C4-2B (cell line): ENCODE measurements around the gene INTS13.

Source experiments
- ZFX ChIP-seq: fragments of 450-650 bp; IDR thresholded peaks from 2 replicates; pipeline ENCODE4 v1.6.1; 2017
- TF ChIP-seq, protein P1 (sequence below): fragments of 450-650 bp; conservative IDR thresholded peaks from 2 replicates; pipeline ENCODE4 v1.5.1; 2017; ENCODE audit warnings: mild to moderate bottlenecking

DNA sequence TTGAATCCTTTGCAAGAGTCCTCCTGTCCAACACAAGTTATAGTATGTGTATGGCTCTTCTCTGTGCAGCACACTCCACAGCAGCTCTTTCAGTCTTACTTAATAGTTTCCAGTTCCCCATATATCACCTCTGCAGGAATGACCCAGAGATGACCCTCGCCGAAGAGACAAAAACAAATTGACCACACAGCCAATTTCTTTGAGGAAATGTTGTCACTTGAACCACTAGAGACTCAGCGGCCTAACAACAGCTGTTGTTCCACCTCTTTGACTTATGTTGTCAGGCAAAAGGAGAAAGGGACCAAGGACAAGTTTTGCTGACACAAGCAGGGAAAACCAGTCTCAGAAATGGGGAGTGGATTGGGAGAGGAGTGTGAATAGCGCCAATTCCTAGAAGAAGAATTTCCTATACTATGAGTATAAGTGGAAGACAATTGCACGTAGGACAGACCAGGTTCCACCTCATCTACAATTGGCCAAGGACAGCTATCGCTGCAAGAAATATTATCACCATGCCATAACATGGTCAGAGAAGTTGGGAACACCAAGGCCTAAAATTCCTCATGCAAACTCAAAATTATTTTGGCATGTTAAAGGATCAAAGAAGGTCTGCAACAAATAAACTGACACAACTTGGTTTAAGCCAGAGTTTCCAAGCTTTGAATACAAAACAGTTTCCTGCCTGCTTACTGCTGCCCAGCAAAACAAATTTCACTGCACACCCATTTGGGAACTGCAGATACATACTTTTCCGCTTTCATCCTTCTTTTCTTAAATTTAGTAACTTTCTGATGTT lies 63.1 kb downstream of the INTS13 start:
- TF ChIP-seq, protein P1, sequence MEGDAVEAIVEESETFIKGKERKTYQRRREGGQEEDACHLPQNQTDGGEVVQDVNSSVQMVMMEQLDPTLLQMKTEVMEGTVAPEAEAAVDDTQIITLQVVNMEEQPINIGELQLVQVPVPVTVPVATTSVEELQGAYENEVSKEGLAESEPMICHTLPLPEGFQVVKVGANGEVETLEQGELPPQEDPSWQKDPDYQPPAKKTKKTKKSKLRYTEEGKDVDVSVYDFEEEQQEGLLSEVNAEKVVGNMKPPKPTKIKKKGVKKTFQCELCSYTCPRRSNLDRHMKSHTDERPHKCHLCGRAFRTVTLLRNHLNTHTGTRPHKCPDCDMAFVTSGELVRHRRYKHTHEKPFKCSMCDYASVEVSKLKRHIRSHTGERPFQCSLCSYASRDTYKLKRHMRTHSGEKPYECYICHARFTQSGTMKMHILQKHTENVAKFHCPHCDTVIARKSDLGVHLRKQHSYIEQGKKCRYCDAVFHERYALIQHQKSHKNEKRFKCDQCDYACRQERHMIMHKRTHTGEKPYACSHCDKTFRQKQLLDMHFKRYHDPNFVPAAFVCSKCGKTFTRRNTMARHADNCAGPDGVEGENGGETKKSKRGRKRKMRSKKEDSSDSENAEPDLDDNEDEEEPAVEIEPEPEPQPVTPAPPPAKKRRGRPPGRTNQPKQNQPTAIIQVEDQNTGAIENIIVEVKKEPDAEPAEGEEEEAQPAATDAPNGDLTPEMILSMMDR: no peak
- TF ChIP-seq ZFX: no peak
